ENCODE data around the gene SLITRK4.
A peak's percentile ranks its signal among the peaks of the same experiment; 100 is the strongest.

SLITRK4 gene, protein sequence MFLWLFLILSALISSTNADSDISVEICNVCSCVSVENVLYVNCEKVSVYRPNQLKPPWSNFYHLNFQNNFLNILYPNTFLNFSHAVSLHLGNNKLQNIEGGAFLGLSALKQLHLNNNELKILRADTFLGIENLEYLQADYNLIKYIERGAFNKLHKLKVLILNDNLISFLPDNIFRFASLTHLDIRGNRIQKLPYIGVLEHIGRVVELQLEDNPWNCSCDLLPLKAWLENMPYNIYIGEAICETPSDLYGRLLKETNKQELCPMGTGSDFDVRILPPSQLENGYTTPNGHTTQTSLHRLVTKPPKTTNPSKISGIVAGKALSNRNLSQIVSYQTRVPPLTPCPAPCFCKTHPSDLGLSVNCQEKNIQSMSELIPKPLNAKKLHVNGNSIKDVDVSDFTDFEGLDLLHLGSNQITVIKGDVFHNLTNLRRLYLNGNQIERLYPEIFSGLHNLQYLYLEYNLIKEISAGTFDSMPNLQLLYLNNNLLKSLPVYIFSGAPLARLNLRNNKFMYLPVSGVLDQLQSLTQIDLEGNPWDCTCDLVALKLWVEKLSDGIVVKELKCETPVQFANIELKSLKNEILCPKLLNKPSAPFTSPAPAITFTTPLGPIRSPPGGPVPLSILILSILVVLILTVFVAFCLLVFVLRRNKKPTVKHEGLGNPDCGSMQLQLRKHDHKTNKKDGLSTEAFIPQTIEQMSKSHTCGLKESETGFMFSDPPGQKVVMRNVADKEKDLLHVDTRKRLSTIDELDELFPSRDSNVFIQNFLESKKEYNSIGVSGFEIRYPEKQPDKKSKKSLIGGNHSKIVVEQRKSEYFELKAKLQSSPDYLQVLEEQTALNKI

DNA sequence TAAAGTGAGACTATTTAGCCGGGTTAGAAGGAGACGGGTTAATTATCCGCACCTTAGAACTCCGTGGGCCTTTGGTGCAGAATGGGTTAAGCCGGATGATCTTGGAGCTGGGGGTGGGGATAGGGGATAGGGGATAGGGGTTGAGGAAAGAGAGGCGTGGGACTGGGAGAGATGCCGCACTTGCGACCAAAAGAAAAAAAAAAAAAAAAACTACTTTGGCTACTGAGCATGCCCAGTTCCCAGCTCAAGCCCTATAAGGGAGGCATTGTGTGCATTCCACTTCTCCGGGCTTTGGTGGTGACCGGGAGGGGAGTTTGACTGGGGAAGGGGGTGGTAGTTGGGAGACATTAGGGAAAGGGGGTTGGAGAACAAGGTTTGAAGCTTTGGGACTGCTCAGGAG lies at the start of gene SLITRK4:
TSS of gene SLITRK4 (minus strand) at position 187 of the 400 bp plus-strand sequence. CDS start 4,993 bp downstream, outside the sequence.
- DNase-seq (ENCODE audit: low read depth), result no peak
- TF ChIP-seq, protein P1, sequence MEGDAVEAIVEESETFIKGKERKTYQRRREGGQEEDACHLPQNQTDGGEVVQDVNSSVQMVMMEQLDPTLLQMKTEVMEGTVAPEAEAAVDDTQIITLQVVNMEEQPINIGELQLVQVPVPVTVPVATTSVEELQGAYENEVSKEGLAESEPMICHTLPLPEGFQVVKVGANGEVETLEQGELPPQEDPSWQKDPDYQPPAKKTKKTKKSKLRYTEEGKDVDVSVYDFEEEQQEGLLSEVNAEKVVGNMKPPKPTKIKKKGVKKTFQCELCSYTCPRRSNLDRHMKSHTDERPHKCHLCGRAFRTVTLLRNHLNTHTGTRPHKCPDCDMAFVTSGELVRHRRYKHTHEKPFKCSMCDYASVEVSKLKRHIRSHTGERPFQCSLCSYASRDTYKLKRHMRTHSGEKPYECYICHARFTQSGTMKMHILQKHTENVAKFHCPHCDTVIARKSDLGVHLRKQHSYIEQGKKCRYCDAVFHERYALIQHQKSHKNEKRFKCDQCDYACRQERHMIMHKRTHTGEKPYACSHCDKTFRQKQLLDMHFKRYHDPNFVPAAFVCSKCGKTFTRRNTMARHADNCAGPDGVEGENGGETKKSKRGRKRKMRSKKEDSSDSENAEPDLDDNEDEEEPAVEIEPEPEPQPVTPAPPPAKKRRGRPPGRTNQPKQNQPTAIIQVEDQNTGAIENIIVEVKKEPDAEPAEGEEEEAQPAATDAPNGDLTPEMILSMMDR (IDR thresholded peaks at IDR 0.05; ENCODE audit: control insufficient read depth, insufficient read depth, low read depth, low read length, missing control alignments), result no peak
- H3K4me3 ChIP-seq (ENCODE audit: control insufficient read depth, low read depth, low read length), result no peak within 1 kb of the TSS

DNA sequence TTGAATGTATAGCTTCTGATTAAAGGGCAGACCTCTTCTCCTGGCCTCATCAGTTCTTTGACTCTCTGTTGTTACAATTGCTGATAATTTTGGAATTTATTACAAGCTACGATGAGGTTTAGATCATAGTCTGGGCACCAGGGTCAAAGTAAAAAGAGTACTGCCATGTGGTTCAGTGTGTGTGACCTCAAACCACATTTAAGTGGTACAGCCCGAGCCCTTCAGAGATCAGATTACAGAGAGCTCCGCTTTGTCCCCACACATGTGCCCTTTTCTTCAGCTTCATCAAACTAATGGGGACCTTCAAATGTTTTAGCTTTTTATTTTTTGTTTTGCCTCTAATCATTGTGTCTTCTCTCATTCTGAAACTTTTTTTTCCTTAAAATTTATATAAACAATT lies 47.6 kb upstream of the SLITRK4 start:
- no peak for DNase-seq (ENCODE audit: low read depth)
- TF ChIP-seq, protein P1 (IDR thresholded peaks at IDR 0.05; ENCODE audit: control insufficient read depth, insufficient read depth, low read depth, low read length, missing control alignments), result no peak

DNA sequence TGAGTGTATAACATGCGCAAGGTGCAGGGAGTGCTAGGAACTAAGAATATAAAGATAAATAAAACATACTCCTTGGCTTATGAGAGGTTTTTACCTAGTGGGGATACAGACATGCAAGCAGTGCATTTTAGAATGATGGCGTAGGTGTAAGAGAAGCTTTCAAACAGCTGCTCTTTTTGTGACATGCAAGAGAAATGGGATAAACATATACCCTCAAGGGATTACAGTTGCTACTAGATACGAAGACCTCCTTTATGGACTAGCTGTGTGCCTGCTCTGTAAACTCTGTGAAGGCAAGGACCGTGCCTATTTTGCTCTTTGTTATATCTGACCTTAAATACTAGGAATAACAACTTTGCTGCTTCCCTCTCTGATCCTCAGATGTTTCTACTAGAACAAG lies 39.0 kb upstream of the SLITRK4 start:
- TF ChIP-seq, protein P1 (IDR thresholded peaks at IDR 0.05; ENCODE audit: control insufficient read depth, insufficient read depth, low read depth, low read length, missing control alignments), result no peak
- H3K4me3 ChIP-seq (ENCODE audit: control insufficient read depth, low read depth, low read length), result no peak overlapping the region
- no peak for DNase-seq (ENCODE audit: low read depth)

More for the DNA sequence above, 47.6 kb upstream of the SLITRK4 start:
- H3K4me3 ChIP-seq (ENCODE audit: control insufficient read depth, low read depth, low read length), result no peak overlapping the region

DNA sequence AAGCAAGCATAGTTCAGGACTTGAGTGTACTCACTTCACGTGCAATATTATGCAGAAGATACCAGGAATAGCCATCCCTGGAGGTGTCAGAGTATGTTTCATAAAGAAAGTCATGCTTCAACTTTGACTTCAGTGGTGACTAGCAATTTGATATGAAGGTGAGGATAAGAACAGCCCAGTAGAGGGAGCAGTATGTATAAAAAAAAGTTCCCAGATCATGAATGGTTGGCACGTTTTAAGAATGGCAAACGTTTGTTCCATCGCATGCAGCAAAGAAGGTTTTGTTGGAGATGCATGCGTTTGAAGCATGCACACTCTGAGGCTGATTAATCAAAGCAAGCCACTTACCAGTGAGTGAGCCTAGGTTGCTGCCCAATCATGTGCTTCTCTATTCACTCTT lies 33.5 kb upstream of the SLITRK4 start:
- TF ChIP-seq, protein P1 (IDR thresholded peaks at IDR 0.05; ENCODE audit: control insufficient read depth, insufficient read depth, low read depth, low read length, missing control alignments), result peak; percentile 9
- no peak overlapping the region for H3K4me3 ChIP-seq (ENCODE audit: control insufficient read depth, low read depth, low read length)
- DNase-seq (ENCODE audit: low read depth), result no peak

DNA sequence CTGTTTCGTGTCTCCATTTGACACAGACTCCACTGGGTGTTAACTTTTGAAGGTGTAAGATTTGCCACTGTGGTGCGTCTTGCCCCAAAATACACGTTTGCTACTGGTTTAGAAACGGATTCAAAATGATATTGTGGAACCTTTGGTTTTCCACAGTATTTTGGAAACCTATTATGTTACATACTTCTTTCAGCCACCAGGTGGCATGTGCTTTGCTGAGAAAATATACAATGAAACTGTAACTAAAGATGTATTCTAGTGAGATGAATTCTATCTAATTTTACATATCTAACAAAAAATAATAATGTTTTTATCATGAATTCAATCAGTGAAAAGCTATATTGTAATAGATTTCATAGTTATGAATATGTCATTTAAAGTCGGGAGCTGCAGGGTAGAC lies 28.4 kb upstream of the SLITRK4 start:
- TF ChIP-seq, protein P1 (IDR thresholded peaks at IDR 0.05; ENCODE audit: control insufficient read depth, insufficient read depth, low read depth, low read length, missing control alignments), result peak; percentile 56
- DNase-seq (ENCODE audit: low read depth), result no peak

DNA sequence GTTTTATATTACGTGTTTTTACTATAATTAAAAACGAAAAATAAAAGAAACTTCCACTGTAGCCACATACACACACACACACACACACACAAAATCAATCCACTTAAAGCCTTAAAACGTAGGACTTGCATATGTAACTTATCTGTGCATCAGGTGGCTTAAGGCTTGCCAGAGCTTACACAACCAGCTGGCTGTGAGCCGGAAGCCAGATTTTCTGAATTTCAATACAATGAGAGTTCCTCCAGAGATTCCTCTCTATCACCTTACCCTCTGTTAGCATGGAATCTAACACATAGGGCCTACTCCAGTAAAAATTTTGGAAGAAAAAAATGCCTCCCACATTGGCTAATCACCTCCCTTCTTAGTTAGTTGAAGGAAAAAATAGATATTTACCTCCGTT lies 27.9 kb upstream of the SLITRK4 start:
- H3K4me3 ChIP-seq (ENCODE audit: control insufficient read depth, low read depth, low read length), result no peak overlapping the region

More for the DNA sequence above, 28.4 kb upstream of the SLITRK4 start:
- H3K4me3 ChIP-seq (ENCODE audit: control insufficient read depth, low read depth, low read length), result no peak overlapping the region

More for the DNA sequence above, 27.9 kb upstream of the SLITRK4 start:
- TF ChIP-seq, protein P1 (IDR thresholded peaks at IDR 0.05; ENCODE audit: control insufficient read depth, insufficient read depth, low read depth, low read length, missing control alignments), result no peak
- DNase-seq (ENCODE audit: low read depth), result no peak
